HG02588 (cell line): Measurements from ENCODE around the gene DUSP10.
A peak's percentile ranks its signal among the peaks of the same experiment; 100 is the strongest.

ENCODE experiments used
- ATAC-seq: cut with Tn5 transposase; IDR thresholded peaks from one replicate; pipeline ENCODE4 v1.9.1; 2021; ENCODE audit warnings: mild to moderate bottlenecking, moderate library complexity; ENCODE audit not compliant: unreplicated experiment

Gene DUSP10

DNA sequence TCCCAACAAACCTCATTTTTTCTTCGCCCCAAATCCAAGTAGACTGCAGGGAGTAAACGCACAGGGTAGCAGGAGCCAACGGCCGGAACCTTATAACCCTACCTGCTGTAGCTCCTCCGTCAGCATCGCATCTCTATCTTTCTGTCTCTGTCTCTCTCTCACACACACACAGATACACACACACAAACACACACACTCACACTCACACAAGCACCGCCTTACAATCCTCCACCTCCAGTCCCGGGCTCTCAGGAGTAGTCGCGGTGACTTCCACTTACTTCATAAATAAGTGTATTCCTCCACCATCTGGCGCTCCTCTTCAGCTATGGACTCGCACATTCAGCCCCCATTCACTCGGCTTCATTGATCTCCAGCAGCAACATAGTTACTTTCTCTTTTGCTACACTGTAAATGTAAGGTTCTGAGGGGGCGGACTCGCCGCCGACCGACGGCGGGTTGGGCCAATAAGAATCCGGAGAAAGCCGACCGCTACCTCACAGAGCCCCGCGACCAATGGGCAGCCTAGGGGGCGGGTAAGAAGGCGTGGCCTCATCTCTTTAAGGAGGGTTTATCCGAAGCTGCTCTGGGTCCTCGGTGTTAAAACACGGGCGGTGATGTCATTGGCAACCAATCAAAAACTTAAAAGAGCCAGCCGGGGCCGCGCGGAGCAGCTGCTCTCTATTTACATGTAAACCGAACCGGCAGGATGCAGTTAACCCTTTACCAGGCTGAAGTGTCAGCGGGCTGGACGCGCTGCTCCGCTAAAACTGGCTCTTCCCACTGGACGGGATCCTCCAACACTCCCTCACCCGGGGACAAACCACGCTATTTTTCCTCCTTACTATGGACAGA is at the start of gene DUSP10:
TSS of gene DUSP10 (minus strand) at position 387 of the 852 bp plus-strand sequence. CDS start 2,345 bp downstream, outside the sequence.
- peak; percentile 83 for ATAC-seq

DNA sequence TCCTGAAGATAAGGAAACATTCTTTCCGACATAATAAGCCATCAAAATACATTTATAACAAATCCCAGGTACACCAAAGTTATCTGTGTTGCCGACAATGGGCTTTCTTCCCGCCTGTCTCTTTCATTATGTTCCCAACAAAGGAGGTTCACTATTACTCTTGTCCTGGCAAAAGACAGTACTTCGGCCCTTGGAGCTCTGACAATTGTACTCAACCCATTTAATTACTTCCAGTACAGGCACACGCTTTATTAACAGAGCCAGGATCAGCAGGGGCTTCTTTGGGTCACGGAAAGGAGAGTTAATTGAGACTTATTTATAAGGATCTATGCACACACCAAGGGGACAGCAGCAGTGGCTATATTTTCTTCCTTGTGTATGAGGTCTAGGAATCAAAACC is 46.6 kb upstream of the DUSP10 start:
- no peak for ATAC-seq

DNA sequence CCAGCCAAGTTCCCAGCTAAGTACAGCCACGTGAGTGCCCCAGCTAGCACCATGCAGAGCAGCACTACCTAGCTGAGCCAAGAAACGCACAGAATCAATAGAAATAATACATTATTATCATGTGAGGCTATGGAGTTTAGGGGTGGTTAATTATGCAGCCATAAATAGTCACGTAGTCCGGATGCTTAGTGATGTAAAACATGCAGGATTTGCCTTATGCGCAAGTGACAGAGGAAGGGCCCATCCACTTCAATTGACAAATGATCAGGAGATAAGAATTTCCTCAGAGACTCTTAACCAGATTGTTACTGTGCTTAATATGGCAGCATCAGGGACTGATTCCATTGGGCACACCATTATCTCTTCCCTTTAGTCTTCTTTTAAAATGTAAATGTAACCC is 44.8 kb upstream of the DUSP10 start:
- no peak for ATAC-seq

DNA sequence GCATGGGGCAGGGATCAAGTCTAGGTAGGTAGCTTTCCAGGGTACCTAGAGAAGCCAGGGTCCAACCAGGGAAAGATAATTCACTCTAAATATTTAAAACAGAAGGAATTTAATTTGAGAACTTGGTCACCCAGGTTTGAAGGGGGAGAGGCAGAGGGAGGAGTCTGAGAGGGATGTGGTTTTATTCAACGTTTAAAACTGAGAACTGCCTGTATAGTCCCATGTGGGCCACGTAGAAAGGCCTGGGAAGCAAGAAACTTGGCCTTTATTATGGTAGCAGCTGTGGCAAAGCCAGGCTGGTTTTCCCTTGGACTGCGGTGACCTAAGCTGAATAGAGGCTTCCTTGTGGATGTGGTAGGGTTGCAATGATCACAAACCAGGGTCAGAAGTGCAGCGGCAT is 42.0 kb upstream of the DUSP10 start:
- no peak for ATAC-seq

DNA sequence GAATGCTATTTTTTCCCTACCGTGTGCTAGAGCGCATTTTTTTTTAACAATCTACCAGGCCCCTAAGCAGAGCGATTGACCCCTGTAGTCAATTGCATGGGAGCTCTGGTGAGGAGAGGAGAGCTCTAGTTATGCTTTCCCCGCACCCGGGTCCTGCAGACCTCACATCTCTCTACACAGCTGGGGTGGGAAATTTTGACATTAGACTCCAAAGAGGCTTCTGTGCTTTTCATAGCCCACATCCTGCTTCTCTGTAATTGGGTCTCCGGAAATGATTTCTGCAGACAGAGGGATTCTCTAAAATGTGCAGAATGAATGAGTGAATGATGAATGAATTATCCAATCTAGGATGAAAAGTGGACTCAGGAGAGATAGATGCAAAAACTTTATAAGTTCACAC is 41.5 kb upstream of the DUSP10 start:
- ATAC-seq: no peak

DNA sequence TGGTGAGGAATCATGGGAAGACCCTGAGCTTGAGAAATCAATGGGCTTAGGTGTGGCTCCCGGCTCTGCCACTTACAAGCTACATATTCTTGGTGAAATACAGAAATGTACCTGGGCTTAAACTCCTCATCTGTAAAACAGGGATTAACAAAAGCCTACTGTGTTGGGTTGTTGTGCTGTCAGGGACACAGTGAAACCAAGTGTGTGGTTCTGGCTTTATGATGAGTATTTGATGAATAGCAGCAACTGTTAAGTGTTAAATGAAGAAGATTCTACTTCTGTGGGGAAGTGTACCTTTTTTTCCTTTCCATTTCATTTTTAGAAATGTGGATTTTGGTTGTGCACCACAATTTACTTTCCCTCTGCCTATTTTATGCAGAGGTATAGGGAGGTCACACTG is 41.1 kb upstream of the DUSP10 start:
- ATAC-seq: no peak

DNA sequence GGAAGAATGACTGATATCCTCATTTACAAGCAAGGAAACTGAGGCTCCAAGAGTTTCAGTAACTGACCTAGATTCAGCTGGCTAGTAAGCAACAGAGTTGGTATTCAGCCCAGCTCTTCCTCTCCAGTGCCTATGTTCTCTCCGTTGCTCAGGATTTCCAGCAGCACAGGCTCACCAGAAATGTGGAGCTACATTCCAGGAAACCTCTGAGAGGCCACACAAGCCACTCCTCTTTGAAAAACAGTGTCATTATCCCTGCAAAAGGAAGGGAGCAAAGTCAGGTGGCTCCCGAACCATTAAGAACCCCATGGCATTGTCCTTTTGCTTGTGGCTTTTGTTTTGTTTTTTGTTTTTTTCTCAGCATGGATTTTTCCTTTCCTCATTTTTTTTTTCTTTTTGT is 40.6 kb upstream of the DUSP10 start:
- no peak for ATAC-seq

DNA sequence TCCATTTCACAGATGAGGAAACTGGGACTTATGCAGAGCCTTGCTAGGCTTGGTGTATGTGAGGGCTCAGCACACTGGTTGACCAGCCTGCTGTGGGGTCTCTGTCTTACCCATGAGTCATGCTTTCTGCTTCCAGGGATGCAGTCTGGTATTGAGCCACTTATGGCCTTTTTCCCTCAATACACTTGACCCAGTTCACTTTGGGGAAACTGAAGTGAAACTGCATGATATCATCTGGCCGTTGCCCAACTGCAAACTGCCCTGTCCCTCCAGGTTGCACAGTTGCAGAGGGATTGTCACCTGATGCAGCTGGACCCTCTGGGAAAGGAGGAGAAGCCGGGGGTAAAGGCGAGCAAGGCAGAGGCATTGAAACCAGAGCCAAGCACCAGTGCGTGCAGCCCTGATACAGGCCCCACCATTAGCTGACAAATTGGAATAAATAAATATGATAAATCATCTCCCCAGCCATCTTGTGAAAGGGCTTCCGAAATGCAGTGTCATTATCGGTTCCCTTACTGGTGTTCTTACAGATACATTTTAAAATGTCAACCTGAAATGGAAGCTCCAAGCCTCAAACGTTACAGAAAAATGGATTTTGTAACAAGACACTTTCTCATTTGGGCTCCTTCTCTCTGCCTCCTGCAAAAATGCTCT is 39.3 kb upstream of the DUSP10 start:
- no peak for ATAC-seq

DNA sequence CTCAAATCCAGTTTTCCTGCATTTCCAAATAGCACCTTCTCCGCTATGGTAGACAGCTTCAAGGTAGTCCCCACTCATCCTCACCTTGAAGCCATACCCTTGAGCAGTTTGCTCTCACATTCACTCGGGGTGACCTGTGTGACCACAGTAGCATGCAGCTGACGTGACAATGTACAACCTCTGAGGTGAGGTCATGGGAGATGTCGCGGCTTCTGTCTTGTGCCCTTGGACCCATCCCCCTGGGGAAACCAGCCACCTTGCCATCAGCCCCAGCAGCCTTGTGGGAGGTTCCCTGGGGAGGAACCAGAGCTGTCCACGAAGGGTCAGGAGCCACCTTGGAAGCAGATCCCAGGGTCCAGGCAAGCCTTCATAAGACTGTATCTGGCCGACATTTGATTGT is 38.3 kb upstream of the DUSP10 start:
- ATAC-seq: no peak

DNA sequence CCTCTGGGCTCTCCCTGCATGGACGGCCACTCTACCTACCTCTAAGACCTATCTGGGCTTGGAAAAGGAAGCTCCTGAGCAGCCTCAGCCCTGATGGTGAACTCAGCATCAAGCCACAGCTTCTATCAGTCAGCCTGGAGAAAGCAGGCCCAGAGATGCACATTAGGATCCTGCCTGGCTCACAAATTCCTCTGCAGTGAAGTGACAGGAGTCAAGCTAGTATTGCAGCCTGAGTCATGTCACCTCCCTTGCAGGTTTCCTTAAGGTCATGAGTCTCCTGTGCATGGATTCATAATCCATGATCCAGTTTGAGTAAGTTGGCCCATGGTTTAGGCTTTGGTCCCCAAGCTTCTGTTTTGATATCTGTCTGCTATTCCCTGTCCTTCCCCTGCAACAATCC is 37.9 kb upstream of the DUSP10 start:
- no peak for ATAC-seq

DNA sequence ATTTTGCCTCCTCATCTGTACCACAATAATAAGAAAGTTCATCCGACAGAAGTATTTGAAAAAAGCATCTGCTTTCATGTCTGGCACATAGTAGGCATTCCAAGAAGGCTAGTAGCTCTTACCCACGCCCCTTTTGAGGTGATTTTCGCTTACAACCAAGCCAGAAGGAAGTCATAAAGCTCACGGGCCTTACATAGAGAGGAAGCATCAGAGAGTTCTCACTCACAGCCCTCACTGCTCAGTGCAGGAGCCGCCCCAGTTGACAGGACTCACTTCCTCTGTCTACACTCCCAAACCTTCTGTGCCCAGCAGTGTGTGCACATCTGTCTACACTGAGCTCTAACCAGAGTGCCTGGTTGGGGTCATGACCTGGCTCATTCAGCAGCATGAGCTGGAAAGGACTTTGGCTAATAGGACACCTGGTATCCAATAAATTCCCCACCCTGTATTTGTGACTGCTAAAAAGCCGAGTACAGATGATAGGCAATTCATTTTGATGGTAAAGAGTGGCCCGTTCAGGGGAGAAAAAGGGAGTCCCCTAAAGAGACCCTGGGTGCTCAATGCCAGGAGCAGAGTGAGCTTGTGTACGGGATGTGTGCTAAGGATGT is 36.8 kb upstream of the DUSP10 start:
- ATAC-seq: no peak

DNA sequence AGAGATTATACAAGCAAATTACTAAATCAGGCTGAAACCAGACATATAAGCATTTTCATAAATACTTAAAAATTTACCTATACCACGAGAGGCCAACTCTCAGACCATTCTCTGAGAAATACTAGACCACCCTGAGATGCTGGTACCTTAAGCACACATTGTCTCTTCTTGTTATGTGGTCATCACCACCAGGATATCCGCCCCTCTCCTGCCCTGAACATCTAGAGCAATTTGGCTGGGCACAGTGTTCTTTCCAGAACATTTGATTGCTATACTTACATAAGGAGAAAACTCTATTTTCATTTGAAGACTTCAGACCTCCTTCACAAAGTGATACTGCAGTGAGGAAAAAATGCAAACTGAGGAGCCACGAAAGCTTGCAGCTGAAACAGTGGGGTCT is 36.2 kb upstream of the DUSP10 start:
- ATAC-seq: peak; percentile 18

DNA sequence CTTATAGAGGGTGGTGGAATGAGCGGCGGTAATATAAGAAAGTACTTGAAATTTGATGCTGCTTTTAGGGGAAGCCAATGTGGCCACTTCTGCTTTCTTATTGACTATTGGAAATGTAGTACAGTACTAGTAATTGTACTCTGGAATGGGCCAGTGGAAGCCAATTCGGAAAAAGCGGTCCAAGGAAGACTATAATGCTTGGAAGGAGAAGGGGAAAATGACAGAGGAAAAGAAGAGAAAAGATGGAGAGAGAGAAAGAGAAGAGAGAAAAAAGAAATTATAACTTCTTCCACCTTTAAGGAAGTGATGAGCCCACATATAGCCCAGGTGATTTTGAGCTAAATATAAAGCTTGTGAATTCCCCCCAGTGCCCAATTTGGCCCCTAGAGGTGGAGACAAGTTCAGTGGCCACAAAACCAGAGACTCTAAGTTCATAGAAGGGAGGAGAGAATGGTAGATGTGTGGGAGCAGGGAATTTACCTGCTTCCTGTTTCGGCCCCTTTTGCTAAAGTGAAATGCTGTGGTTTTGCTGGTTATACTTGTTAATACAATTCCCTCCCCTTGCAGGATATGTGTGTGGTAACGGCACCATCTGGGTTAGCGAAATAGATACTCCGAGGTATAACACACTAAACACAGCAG is 35.7 kb upstream of the DUSP10 start:
- ATAC-seq: peak; percentile 63

DNA sequence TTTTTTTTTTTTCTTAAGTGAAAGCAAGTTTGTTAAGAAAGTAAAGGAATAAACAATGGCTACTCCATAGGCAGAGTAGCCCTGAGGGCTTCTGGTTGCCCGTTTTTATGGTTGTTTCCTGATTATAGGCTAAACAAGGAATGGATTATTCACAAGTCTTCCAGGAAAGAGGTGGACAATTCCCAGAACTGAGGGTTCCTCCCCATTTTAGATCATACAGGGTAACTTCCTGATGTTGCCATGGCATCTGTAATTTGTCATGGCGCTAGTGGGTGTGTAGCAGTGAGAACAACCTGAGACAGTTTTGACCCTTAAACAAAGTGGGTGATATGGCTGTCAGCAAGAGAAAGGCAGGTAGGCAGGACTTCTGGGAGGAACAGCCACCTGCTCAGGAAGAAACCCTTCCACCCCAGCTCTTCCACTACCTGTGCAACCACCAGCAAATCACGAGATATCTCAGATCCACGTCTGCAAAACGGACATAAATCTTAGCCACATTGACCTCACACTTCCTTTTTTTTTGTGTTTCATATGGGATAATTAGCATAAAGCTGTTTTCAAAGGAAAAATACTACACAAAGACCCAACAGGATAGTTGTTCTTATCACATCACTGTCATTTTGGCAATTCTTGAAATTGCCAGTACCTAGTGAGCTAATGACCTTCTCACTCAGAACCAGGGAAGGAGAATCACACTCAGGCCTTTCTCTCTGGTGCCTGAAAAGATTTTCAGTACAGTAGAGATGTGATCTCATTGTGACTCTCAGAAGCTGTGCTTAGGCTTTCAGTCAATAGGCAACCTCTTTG is 34.8 kb upstream of the DUSP10 start:
- peak; percentile 37 for ATAC-seq

DNA sequence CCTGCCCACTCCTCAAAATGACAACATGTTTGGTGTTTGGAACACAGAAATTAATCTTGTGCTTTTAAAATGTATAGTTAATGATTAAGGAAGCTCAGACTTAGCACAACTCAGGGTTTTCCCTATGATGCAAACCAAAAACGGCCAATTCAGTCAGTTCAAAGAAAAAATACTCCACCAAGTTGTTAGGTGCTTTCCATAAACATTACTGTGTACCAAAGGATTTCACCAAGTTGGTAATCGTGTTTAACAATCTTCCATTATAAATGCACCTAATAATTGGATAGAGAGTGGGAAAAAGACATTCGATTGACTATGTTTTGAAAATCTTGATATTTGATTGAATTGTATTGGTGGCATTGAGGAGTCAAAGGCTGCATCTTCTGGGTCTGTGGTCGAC is 33.3 kb upstream of the DUSP10 start:
- ATAC-seq: no peak

DNA sequence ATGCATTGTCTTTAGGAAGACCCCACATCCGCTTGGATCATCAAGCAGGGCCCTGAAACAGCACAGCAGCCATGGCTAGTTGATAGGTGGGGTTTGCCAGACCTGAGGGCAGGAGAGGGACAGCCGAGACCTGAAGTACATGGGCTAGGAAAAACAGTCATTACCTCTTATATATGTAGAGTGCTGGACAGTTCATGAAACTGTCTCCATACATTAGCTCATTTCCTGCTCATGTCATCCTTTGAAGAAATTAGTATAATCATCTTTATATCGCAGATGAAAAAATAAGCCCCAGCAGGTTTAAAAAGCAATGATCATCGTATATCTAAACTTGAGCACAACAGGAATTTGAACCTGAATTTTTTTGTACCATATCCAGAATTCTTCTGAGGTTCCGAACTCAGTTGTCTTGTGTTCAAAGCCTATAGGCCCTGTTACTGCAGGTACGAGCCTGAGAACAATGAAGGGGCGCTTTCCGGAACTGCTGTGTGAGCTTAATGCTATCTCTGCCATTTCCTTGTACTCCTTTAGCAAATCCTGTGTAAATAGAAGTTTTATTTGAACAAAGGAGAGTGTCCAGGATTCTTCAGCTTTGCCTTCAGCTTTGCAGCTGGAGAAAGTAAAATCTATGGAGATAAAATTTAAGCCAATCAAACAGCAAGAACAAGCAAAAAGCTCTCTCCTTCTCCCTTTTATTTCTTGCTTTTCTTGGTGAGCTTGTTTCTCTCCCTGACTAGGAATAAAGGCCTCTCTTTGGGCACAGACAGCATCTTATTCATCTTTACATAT is 32.4 kb upstream of the DUSP10 start:
- no peak for ATAC-seq

DNA sequence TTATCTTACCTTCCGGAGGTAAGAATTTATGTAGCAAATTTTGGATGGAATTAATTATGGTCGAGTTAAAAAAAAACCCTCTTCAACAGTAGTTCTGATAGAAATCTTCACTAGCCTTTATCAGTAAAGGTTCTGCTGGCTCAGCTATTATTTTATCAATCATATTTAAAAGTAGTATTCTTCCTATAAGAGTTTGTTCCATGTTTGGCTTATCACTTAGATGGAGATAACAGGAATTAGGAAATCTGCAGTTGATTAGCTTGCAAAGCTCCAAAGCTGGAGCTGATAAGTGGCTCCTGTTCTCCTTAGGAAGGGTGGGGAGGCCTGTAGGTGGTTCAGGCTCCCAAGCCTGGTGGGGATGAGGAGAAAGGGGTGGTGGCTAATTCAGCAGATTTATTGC is 31.5 kb upstream of the DUSP10 start:
- ATAC-seq: no peak

DNA sequence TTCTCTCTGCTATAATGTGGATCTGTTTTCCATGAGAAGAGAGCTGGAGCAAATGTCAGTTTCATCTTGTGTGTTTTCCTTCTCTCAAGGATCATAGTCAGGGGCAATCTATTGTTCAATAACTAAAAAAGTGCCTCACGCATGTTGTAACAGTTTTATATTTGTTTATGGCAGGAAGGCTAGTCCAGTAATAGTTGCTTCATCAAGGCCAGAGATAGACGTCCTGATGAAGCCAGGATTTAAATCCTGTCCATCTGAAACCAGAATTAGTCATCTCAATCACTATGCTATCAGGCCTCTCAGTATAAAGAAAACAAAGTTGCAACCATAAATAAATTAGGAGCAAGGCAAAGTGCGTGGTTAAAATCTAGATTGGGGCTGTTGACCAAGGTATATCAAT is 30.2 kb upstream of the DUSP10 start:
- ATAC-seq: no peak

DNA sequence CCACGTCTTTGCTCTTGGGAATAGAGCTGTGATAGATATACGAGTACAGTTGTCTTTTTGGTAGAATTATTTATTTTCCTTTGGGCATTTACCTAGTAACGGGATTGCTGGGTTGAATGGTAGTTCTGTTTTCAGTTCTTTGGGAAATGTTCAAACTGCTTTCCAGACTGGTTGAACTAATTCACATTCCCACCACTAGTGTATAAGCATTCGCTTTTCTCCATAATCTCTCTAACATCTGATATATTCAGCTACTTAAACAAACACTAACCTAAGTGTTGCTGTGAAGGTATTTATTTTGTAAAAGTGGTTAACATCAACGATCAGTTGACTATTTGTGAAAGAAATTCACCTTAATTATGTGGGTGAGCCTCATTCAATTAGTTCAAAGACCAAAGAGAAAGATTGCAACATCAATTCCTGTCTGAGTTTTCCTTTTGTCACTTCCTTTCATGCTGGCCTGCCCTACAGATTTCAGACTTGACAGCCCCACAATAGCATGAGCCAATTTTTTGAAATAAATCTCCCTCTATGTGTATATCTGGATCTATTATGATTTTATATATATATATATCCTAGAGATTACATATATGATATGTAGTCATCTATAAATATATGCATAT is 26.7 kb upstream of the DUSP10 start:
- no peak for ATAC-seq

DNA sequence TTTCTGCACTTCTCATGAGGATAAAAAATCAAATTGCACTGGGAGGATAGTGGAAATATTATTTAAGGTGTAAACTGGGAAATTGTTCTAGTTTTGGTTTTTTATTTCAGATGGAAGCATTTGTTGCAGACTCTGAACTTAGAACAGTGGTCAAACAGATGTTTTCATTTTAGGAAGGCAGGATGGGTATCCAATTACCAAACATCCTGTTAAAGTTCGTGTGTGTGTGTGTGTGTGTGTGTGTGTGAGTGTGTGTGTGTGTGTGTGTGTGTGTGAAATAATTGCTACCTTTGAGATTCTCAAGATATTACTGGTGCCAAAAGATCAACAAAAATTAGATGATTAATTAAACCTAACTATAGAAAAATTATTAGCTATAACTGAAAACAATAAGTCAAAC is 24.3 kb upstream of the DUSP10 start:
- no peak for ATAC-seq
